Activated gamma-delta T cell treated with anti-CD3 and anti-CD28 coated beads, Interleukin-2, amount 50 U/mL, for 16 hours (primary cell): ENCODE measurements around the gene MLLT3.

Experiments used
- DNase-seq: peaks from one replicate; pipeline ENCODE4 v3.0.0-alpha.2; 2020; ENCODE audit warnings: low read depth

The MLLT3 gene

GRCh38 chr9:20377790-20378189 is 244.5 kb downstream of the MLLT3 start:
- DNase-seq: no peak

DNA sequence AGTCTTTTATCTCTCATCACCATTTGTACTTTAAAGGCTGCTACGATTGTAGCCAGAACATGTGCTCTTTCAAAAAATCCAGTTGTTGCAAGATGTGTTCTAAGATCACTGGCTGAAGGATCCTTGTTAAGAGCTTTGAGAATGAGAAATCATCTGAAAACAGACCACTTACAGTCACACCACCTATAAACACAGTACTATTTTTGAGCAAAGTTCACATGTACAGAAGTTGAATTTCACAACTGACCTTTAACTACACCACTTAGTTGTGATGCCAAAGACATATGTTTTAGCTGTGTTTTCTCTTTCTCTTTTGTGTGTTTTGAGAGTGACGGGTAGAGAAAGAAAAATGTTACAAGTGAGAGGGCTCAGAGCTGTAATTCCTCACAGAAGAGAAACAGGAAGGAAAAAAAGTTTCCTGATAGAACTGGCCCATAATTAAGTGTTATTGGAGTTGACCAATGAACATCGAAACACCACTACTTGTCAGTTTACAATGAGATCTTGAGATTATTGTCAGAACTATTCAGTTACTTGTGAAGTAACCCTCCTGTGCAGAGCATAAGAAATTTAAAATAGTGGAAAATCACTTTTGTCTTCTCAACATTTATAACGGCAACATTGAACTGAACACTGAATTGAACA is 245.4 kb downstream of the MLLT3 start:
- no peak for DNase-seq

GRCh38 chr9:20376042-20376441 is 246.3 kb downstream of the MLLT3 start:
- DNase-seq: no peak

DNA sequence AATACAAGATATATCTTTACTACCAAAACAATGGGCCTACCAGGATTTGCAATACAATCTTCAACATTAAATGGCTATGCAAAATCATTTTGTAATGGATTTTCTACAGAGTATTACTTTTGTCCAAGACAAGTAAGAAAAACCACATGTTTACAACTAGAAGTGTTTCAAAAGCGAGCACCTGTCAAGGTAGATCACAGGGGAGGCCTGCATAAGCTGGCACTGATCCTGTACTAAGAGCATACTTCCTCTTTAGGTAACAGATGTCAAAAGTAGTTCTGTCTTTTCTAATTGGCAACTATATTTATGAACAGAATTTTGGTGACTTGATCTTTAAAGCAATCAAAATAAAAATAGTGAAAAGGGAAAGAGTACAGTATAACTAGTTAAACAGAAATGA is 249.0 kb downstream of the MLLT3 start:
- no peak for DNase-seq

GRCh38 chr9:20369391-20369790 is 252.9 kb downstream of the MLLT3 start:
- DNase-seq: no peak

DNA sequence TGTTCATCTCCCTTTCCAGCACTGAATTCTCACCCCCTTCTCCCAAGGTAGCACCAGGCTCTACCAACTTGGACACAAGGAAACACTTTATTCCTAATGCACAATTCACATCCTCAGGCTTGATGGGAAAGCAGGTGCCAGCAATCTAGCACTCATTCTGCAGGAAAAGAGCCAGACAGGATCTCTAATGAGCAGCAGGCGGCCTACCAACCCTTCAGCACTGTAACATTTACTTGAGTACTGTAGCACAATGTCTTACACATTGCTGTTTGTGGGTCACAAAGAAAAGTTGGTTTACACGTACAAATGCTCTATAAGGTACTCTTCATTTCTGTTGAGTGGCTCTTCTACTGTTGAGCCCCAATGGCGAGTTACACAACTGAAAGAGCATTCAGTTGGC is 254.4 kb downstream of the MLLT3 start:
- DNase-seq: no peak

DNA sequence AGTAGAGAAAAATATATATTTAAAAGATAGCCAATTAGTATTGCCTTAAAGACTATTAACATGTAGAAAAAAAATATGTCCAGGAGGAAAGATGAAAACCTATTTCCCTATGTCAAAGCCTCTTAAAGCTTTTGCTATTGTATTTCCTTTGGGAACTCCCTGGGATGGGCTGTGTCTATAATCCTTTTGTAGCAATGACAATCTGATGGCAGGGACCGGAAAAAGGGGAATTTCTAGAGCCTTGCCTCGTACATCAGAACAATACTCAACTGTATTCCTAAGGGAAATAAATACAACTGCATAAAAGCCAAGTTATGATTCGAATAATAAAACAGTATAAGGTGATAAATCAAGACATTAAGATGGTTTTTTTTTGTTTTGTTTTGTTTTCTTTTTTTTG is 257.3 kb downstream of the MLLT3 start:
- no peak for DNase-seq

DNA sequence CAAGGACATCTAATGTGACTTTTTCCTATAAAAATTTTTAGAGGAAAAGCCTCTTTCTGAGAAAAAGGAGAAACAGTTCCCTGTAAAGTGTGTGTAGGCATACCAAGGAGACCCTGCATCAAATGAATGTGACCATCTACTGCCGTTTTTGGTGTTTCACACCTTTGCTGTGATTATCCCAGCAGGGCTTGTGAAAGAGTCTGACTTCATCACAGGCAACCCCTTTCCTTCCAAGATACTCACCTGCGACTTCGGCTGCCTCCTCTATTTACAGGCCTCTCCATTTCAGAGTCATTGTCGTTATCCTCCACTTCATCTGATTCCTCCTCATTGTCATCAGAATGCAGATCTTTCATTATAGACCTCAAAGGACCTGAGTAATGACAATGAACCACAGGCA is 259.1 kb downstream of the MLLT3 start:
- no peak for DNase-seq

GRCh38 chr9:20361656-20362570 is 260.4 kb downstream of the MLLT3 start:
- DNase-seq: no peak

GRCh38 chr9:20361229-20361628 is 261.1 kb downstream of the MLLT3 start:
- no peak for DNase-seq

- no peak for DNase-seq
Observed at GRCh38 chr9:20358207-20358606, 264.1 kb downstream of the MLLT3 start.

- DNase-seq: no peak
Observed at GRCh38 chr9:20357037-20357432, 265.3 kb downstream of the MLLT3 start.

GRCh38 chr9:20356403-20357036 is 265.8 kb downstream of the MLLT3 start:
- DNase-seq: peak; percentile 5

GRCh38 chr9:20355022-20355421 is 267.3 kb downstream of the MLLT3 start:
- DNase-seq: no peak

GRCh38 chr9:20353931-20354652 is 268.2 kb downstream of the MLLT3 start:
- no peak for DNase-seq

GRCh38 chr9:20353524-20353923 is 268.8 kb downstream of the MLLT3 start:
- DNase-seq: no peak

DNA sequence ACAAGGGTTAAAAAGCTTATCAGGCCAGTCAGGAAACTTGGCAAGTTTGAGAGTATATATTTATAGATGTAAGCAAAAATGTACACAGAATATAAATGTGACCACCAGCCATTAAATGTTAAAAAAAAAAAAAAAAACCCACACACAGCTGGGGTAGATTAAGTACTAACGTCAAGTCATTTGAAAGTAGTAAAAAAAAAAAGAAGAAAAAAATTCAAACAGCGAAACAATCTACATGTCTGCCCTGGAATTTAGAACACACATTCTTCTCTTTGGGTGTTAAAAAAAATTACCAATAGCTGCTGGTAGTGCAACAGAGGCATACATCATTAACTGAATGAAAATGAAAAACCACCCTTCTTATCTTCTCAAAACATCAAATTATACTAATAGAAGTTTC is 269.7 kb downstream of the MLLT3 start:
- no peak for DNase-seq

GRCh38 chr9:20351715-20352114 is 270.6 kb downstream of the MLLT3 start:
- no peak for DNase-seq

GRCh38 chr9:20349568-20349967 is 272.7 kb downstream of the MLLT3 start:
- DNase-seq: no peak

- DNase-seq: no peak
Observed at GRCh38 chr9:20343325-20343724, 279.0 kb downstream of the MLLT3 start.

- no peak for DNase-seq
Observed at GRCh38 chr9:20340511-20340861, 281.8 kb downstream of the MLLT3 start.

GRCh38 chr9:20335668-20336332 is 286.5 kb downstream of the MLLT3 start:
- DNase-seq: no peak
